PC-3 (cell line): ENCODE measurements around the gene HMHB1. TPM values are rescaled to one million over a fixed set of nuclear protein-coding genes. Genes with fewer than 3 reads are reported as not detected.

ENCODE experiments used
- ATAC-seq: fragments of 200-7000 bp; cut with Tn5 transposase; 2 replicates; pipeline ENCODE4 v1.9.1; 2020; ENCODE audit warnings: mild to moderate bottlenecking, moderate library complexity
- BruUV-seq: library from RNA; stranded (reverse); fragments of 400-500 nt; replicated peaks from 2 replicates; lab custom pipeline; 2021; lab: Mats Ljungman, UMichigan
- CTCF ChIA-PET: fragments of 300-600 bp; sonication (Branson Sonifier 250); formaldehyde crosslinking; loops from one replicate; lab custom pipeline; 2022; ENCODE audit warnings: antibody characterized with exemption; lab: Charles Lee
- POLR2A ChIA-PET: fragments of 300-600 bp; sonication (Branson Sonifier 250); formaldehyde crosslinking; loops from one replicate; lab custom pipeline; 2022; ENCODE audit warnings: antibody characterized with exemption; ENCODE audit not compliant: unreplicated experiment; lab: Charles Lee
- DNase-seq: peaks from one replicate; pipeline ENCODE4 v3.0.0-alpha.2; 2015
- H2AFZ ChIP-seq: fragments of 300-600 bp; sonication (generic); 2 replicates; pipeline ENCODE4 v1.6.0; 2016; ENCODE audit warnings: antibody characterized with exemption, low read length
- H3F3A ChIP-seq: fragments of 300-600 bp; sonication (generic); one replicate; pipeline ENCODE4 v1.6.0; 2017; ENCODE audit warnings: antibody characterized with exemption, low read length, control low read depth, mild to moderate bottlenecking; ENCODE audit not compliant: unreplicated experiment
- H3K27ac ChIP-seq: fragments of 300-600 bp; sonication (generic); 2 replicates; pipeline ENCODE4 v1.5.1; 2016; ENCODE audit warnings: mild to moderate bottlenecking, low read length
- H3K27me3 ChIP-seq: fragments of 300-600 bp; sonication (generic); 2 replicates; pipeline ENCODE4 v1.6.1; 2016; ENCODE audit warnings: low read length, mixed read lengths
- H3K36me3 ChIP-seq: fragments of 300-600 bp; sonication (generic); 2 replicates; pipeline ENCODE4 v1.6.1; 2016; ENCODE audit warnings: low read depth, mixed run types, low read length, mixed read lengths
- H3K4me1 ChIP-seq: fragments of 300-600 bp; sonication (generic); 2 replicates; pipeline ENCODE4 v1.5.1; 2016; ENCODE audit warnings: low read length; ENCODE audit not compliant: insufficient read depth
- H3K4me2 ChIP-seq: fragments of 300-600 bp; sonication (generic); 2 replicates; pipeline ENCODE4 v1.6.0; 2016; ENCODE audit warnings: low read length
- H3K4me3 ChIP-seq: fragments of 300-600 bp; sonication (generic); 2 replicates; pipeline ENCODE4 v1.5.1; 2016; ENCODE audit warnings: mild to moderate bottlenecking, low read length, mixed read lengths
- H3K79me2 ChIP-seq: fragments of 300-600 bp; sonication (generic); 2 replicates; pipeline ENCODE4 v1.6.1; 2017; ENCODE audit warnings: low read length, mixed read lengths
- H3K9ac ChIP-seq: fragments of 300-600 bp; sonication (generic); 2 replicates; pipeline ENCODE4 v1.6.0; 2016; ENCODE audit warnings: mild to moderate bottlenecking, low read length
- H3K9me2 ChIP-seq: fragments of 300-600 bp; sonication (generic); replicated peaks from 2 replicates; pipeline ENCODE4 v1.6.1; 2016; ENCODE audit warnings: mixed run types, low read length, mixed read lengths
- H3K9me3 ChIP-seq: fragments of 300-600 bp; sonication (generic); 2 replicates; pipeline ENCODE4 v1.6.1; 2016; ENCODE audit warnings: low read length, mixed read lengths
- H4K20me1 ChIP-seq: fragments of 300-600 bp; sonication (generic); 2 replicates; pipeline ENCODE4 v1.6.1; 2016; ENCODE audit warnings: low read length, mixed read lengths
- CTCF ChIP-seq: fragments of 300-600 bp; sonication (generic); conservative IDR thresholded peaks from 2 replicates; pipeline ENCODE4 v1.5.1; 2017; ENCODE audit warnings: antibody characterized with exemption, low read depth, mild to moderate bottlenecking, low read length
- EZH2 ChIP-seq: fragments of 300-600 bp; sonication (generic); IDR thresholded peaks from one replicate; pipeline ENCODE4 v1.6.1; 2017; ENCODE audit warnings: antibody characterized with exemption, mild to moderate bottlenecking, low read length; ENCODE audit not compliant: unreplicated experiment
- EZH2phosphoT487 ChIP-seq: fragments of 300-600 bp; sonication (generic); IDR thresholded peaks from 2 replicates; pipeline ENCODE4 v1.6.1; 2018; ENCODE audit warnings: mild to moderate bottlenecking, antibody characterized with exemption, low read length, borderline replicate concordance
- intact Hi-C: fragments of 100-400 bp; cut with micrococcal nuclease; formaldehyde crosslinking; loops from 2 replicates; pipeline ENCODE4 v1.9.0; 2023
- total RNA-seq: library from RNA; depleted of rRNA; stranded (reverse); fragments of >200 nt; gene quantifications from 2 replicates; pipeline ENCODE4 v1.2.3, GENCODE V29; 2014

HMHB1 gene
- total RNA-seq, 1 experiment from 2014 or later, result not detected

DNA sequence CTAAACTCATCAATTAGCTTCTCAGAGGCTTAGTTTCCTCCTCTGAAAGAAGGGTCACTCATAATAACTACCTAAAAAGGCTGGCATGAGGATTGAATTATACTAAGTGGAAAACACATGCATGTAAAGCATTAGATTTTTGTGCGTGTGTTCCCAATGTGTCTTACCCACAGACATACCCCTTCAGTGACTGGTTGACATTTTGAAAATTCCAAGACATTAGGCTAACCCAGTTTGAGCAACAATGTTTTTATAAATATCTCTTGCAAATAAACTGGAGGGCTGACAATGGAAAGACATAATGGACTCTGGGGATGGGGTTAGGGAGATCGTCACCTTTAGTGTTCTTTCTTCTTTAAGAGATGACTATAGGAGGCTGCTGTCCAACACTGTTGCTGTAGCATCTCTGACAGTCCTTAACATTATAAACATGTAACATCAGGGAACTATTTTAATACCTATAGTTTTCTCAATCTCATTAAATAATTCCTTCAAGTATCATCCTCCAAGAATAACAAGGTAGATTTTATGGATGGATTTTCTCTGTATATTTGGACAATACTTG, 24.3 kb downstream of the HMHB1 start:
- ChIA-PET CTCF (no interaction called here), POLR2A (no interaction called here)
- Histone ChIP-seq H3K9me3 (no peaks in the 10 kb centered on the region), H3K36me3 (no peaks in the 10 kb centered on the region), H2AFZ (no peak overlapping the region), H3K4me3 (no peak overlapping the region), H3K4me1 (no peaks in the 10 kb centered on the region), H3K9me2 (no peaks in the 10 kb centered on the region), H3K27me3 (no peaks in the 10 kb centered on the region), H4K20me1 (no peaks in the 10 kb centered on the region), H3K79me2 (no peaks in the 10 kb centered on the region), H3K4me2 (no peak overlapping the region), H3F3A (no peaks in the 10 kb centered on the region), H3K27ac (no peak overlapping the region), H3K9ac (no peak overlapping the region)
- intact Hi-C loops, result no loop called here
- no peak for DNase-seq
- ATAC-seq, result no peak
- no TSS peak for BruUV-seq
- TF ChIP-seq EZH2 (no peak), EZH2phosphoT487 (no peak), CTCF (no peak)

DNA sequence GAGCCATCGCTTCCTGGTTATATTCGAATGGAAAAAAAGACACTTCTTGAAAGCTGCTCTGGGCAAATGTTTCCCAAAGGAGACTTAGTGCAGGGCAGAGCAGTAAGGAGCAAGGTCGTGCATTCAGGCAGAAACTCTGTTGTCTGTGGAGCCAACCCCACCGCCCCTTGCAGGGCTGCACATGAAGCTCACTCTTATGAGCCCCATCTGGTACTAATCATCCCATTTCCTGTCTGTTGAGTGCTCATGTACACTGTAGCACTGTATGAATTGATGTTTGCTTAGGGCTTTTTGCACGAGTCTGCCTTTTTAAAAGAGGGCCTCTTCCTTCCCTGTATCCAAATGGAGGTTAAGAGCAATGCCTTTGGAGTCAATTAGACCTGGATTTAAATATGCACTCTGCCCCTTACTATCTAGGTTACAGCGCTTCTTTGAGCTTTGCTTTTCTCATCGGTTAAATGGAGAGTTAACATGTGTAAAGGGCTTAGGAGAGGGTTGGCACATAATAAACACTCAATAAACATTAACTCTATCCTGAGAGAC, 25.4 kb downstream of the HMHB1 start:
- Histone ChIP-seq H2AFZ (no peak overlapping the region), H3K4me1 (no peaks in the 10 kb centered on the region), H3K9ac (no peak overlapping the region), H3K27ac (no peak overlapping the region), H3K79me2 (no peaks in the 10 kb centered on the region), H3F3A (no peaks in the 10 kb centered on the region), H3K9me3 (no peaks in the 10 kb centered on the region), H3K4me3 (no peak overlapping the region), H3K27me3 (no peaks in the 10 kb centered on the region), H3K4me2 (no peak overlapping the region), H3K9me2 (no peaks in the 10 kb centered on the region), H4K20me1 (no peaks in the 10 kb centered on the region), H3K36me3 (no peaks in the 10 kb centered on the region)
- ATAC-seq, result no peak
- DNase-seq, result no peak
- BruUV-seq, result no TSS peak
- POLR2A ChIA-PET, result no interaction called here
- TF ChIP-seq CTCF (no peak), EZH2 (no peak), EZH2phosphoT487 (no peak)
- CTCF ChIA-PET, result no interaction called here
- intact Hi-C loops, result no loop called here

DNA sequence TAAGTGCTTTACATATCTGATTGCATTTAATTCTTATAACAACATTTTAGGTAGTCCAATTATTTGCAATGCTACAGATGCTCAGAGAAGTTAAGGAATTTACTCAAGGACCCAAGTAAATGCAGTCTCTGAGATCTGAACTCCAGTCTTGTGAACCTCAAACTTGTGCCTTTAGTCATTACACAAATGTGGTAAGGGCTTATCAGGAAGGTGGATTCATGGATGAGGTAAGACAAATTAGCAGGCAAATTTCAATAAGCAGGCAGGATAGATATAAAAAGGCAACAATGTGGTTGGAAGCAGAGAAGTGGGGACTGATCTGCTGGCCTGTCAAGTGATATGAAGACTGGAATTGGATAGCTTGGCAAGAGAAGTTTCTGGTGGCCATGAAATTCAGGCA, 29.5 kb downstream of the HMHB1 start:
- H3K79me2 ChIP-seq, result no peaks in the 10 kb centered on the region
- no peaks in the 10 kb centered on the region for H4K20me1 ChIP-seq
- TF ChIP-seq CTCF (no peak), EZH2phosphoT487 (no peak), EZH2 (no peak)
- DNase-seq, result no peak
- H3K27me3 ChIP-seq, result no peaks in the 10 kb centered on the region
- H3K9ac ChIP-seq, result no peak overlapping the region
- H3K4me3 ChIP-seq, result no peak overlapping the region
- peaks cover 5% of the 10 kb centered on the region; the same call in 1 of the 2 replicates for H3K4me1 ChIP-seq
- H3K9me3 ChIP-seq, result no peaks in the 10 kb centered on the region
- no peak overlapping the region for H3K4me2 ChIP-seq
- no peaks in the 10 kb centered on the region for H3K9me2 ChIP-seq
- H3K36me3 ChIP-seq, result no peaks in the 10 kb centered on the region
- no peak for ATAC-seq
- no peaks in the 10 kb centered on the region for H3F3A ChIP-seq
- CTCF ChIA-PET, result no interaction called here
- H3K27ac ChIP-seq, result no peak overlapping the region
- no TSS peak for BruUV-seq
- intact Hi-C loops, result no loop called here
- no peak overlapping the region for H2AFZ ChIP-seq
- POLR2A ChIA-PET, result no interaction called here
